Neural progenitor cell (in vitro differentiated cells): Measurements from ENCODE around the gene ABCA7.

ENCODE experiments used
- EZH2 ChIP-seq: fragments of 200-600 bp; sonication (generic); IDR thresholded peaks from 2 replicates; pipeline ENCODE4 v1.6.1; 2017; ENCODE audit warnings: antibody characterized with exemption, mild to moderate bottlenecking, moderate library complexity
- EZH2phosphoT487 ChIP-seq: fragments of 200-600 bp; sonication (generic); IDR thresholded peaks from 2 replicates; pipeline ENCODE4 v1.6.1; 2017; ENCODE audit warnings: antibody characterized with exemption
- TF ChIP-seq, protein P1 (sequence below): fragments of 200-600 bp; sonication (generic); IDR thresholded peaks from 2 replicates; pipeline ENCODE4 v1.5.1; 2017; ENCODE audit warnings: antibody characterized with exemption, mild to moderate bottlenecking

DNA sequence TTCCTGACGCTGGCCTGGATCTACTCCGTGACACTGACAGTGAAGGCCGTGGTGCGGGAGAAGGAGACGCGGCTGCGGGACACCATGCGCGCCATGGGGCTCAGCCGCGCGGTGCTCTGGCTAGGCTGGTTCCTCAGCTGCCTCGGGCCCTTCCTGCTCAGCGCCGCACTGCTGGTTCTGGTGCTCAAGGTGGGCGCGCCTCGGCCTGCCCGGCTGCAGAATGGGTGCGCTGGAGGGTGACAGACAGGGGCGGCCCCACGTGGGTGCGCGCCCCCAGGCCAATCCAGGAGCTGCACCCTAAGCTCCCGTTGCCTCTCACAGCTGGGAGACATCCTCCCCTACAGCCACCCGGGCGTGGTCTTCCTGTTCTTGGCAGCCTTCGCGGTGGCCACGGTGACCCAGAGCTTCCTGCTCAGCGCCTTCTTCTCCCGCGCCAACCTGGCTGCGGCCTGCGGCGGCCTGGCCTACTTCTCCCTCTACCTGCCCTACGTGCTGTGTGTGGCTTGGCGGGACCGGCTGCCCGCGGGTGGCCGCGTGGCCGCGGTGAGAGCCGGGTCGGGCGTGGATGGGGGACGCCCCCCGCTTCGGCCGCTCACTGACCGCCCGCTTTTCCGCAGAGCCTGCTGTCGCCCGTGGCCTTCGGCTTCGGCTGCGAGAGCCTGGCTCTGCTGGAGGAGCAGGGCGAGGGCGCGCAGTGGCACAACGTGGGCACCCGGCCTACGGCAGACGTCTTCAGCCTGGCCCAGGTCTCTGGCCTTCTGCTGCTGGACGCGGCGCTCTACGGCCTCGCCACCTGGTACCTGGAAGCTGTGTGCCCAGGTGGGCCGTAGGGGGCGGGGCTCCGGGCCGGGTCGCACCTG is 7.2 kb downstream of the ABCA7 start:
- TF ChIP-seq EZH2 (no peak), EZH2phosphoT487 (no peak)
- TF ChIP-seq, protein P1, sequence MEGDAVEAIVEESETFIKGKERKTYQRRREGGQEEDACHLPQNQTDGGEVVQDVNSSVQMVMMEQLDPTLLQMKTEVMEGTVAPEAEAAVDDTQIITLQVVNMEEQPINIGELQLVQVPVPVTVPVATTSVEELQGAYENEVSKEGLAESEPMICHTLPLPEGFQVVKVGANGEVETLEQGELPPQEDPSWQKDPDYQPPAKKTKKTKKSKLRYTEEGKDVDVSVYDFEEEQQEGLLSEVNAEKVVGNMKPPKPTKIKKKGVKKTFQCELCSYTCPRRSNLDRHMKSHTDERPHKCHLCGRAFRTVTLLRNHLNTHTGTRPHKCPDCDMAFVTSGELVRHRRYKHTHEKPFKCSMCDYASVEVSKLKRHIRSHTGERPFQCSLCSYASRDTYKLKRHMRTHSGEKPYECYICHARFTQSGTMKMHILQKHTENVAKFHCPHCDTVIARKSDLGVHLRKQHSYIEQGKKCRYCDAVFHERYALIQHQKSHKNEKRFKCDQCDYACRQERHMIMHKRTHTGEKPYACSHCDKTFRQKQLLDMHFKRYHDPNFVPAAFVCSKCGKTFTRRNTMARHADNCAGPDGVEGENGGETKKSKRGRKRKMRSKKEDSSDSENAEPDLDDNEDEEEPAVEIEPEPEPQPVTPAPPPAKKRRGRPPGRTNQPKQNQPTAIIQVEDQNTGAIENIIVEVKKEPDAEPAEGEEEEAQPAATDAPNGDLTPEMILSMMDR, result no peak
